Parathyroid adenoma (tissue), 2 donors: Measurements from ENCODE around the gene EML1.

Experiments used
- H2AFZ ChIP-seq: fragments of 300-600 bp; sonication (generic); one replicate; pipeline ENCODE4 v1.7.0; 2017; ENCODE audit warnings: antibody characterized with exemption, mild to moderate bottlenecking
- H3K27ac ChIP-seq: fragments of 300-600 bp; sonication (generic); one replicate; pipeline ENCODE4 v1.7.0; 2017
- H3K27me3 ChIP-seq: fragments of 300-600 bp; sonication (generic); one replicate; pipeline ENCODE4 v1.7.0; 2017; ENCODE audit warnings: low read length; ENCODE audit not compliant: control insufficient read depth, insufficient read depth
- H3K36me3 ChIP-seq: fragments of 300-600 bp; sonication (generic); one replicate; pipeline ENCODE4 v1.7.0; 2017; ENCODE audit warnings: low read length; ENCODE audit not compliant: control insufficient read depth, insufficient read depth
- H3K4me1 ChIP-seq: fragments of 300-600 bp; sonication (generic); one replicate; pipeline ENCODE4 v1.7.0; 2017; ENCODE audit warnings: control low read depth
- H3K4me2 ChIP-seq: fragments of 300-600 bp; sonication (generic); one replicate; pipeline ENCODE4 v1.7.0; 2017; ENCODE audit warnings: low read length
- H3K4me3 ChIP-seq: fragments of 300-600 bp; sonication (generic); one replicate; pipeline ENCODE4 v1.7.0; 2017; ENCODE audit warnings: low read depth, low read length
- H3K79me2 ChIP-seq: fragments of 300-600 bp; sonication (generic); one replicate; pipeline ENCODE4 v1.7.0; 2017; ENCODE audit warnings: control low read depth
- H3K9ac ChIP-seq: fragments of 300-600 bp; sonication (generic); one replicate; pipeline ENCODE4 v1.7.0; 2017; ENCODE audit warnings: mild to moderate bottlenecking
- H3K9me3 ChIP-seq: fragments of 300-600 bp; sonication (generic); one replicate; pipeline ENCODE4 v1.7.0; 2017; ENCODE audit warnings: low read length; ENCODE audit not compliant: control insufficient read depth
- CTCF ChIP-seq: fragments of 300-600 bp; sonication (generic); IDR thresholded peaks from one replicate; pipeline ENCODE4 v1.7.0; 2017; ENCODE audit warnings: antibody characterized with exemption, mild to moderate bottlenecking
- donor health status: primary hyperparathyroidism.

Gene EML1

GRCh38 chr14:99976681-99977080 lies 183.5 kb downstream of the EML1 start:
- Histone ChIP-seq H3K9me3 (no peaks in the 10 kb centered on the region), H3K27me3 (no peaks in the 10 kb centered on the region), H3K36me3 (no peaks in the 10 kb centered on the region), H3K9ac (no peak overlapping the region), H3K4me1 (no peaks in the 10 kb centered on the region), H3K27ac (no peak overlapping the region), H3K79me2 (no peaks in the 10 kb centered on the region), H3K4me3 (no peak overlapping the region), H3K4me2 (no peak overlapping the region), H2AFZ (no peak overlapping the region)
- TF ChIP-seq CTCF: no peak

GRCh38 chr14:99980299-99980698 lies 187.1 kb downstream of the EML1 start:
- H3K36me3 ChIP-seq: no peaks in the 10 kb centered on the region
- H3K9ac ChIP-seq: no peak overlapping the region
- H2AFZ ChIP-seq: no peak overlapping the region
- H3K4me2 ChIP-seq: no peak overlapping the region
- no peaks in the 10 kb centered on the region for H3K79me2 ChIP-seq
- H3K27me3 ChIP-seq: no peaks in the 10 kb centered on the region
- no peaks in the 10 kb centered on the region for H3K4me1 ChIP-seq
- no peak overlapping the region for H3K4me3 ChIP-seq
- TF ChIP-seq CTCF: no peak
- no peak overlapping the region for H3K27ac ChIP-seq
- no peaks in the 10 kb centered on the region for H3K9me3 ChIP-seq

- H3K4me1 ChIP-seq: no peaks in the 10 kb centered on the region
- no peak overlapping the region for H3K4me2 ChIP-seq
- peaks cover 6% of the 10 kb centered on the region for H3K79me2 ChIP-seq
- no peak overlapping the region for H2AFZ ChIP-seq
- H3K9me3 ChIP-seq: no peaks in the 10 kb centered on the region
- H3K36me3 ChIP-seq: no peaks in the 10 kb centered on the region
- H3K9ac ChIP-seq: no peak overlapping the region
- no peak overlapping the region for H3K27ac ChIP-seq
- no peak for TF ChIP-seq CTCF
- no peaks in the 10 kb centered on the region for H3K27me3 ChIP-seq
- H3K4me3 ChIP-seq: no peak overlapping the region
Observed at GRCh38 chr14:99981806-99982205, 188.6 kb downstream of the EML1 start.

- Histone ChIP-seq H3K4me3 (peak overlapping the region; percentile 19), H3K9me3 (no peaks in the 10 kb centered on the region), H3K27me3 (no peaks in the 10 kb centered on the region), H2AFZ (no peak overlapping the region), H3K27ac (no peak overlapping the region), H3K9ac (no peak overlapping the region), H3K36me3 (no peaks in the 10 kb centered on the region), H3K79me2 (peaks cover 6% of the 10 kb centered on the region), H3K4me2 (no peak overlapping the region), H3K4me1 (no peaks in the 10 kb centered on the region)
- peak; percentile 81 for TF ChIP-seq CTCF
Observed at GRCh38 chr14:99982537-99983250, 189.5 kb downstream of the EML1 start.
